ENCODE measurements around the gene IFT122. TPM values are rescaled to one million over a fixed set of nuclear protein-coding genes. Genes with fewer than 3 reads are reported as not detected.
"Not testable (repeated sequence)": the region's sequence is repeated elsewhere in the genome, so short reads cannot be mapped to it uniquely, and the experiment has no call there.

Gene IFT122
- total RNA-seq, 1 donor from 2014 or later: 42.3 TPM

DNA sequence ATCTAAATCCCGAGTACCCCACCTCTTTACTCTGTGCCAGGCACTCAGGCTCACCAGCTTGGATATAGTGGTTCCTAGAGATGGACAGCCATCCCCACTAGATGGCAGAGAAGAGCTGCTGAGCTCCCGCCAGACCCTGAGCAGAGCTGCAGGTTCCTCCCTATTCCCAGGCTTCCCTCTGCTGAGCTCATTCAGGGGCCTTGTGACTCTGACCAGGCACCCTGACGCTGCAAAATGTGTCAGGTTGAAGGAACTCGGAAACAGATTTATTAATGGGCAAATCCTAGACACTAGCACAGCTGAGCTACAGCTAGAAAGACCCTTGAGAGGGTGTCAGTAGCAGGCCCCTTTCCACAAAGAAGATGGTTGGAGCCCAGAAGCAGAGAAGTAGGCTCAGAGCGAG lies 50.2 kb downstream of the IFT122 start:
- H3K27me3 ChIP-seq (ENCODE audit: control insufficient read depth in 3 of 3, insufficient read depth in 3 of 3, low read length in 3 of 3): no peaks in the 10 kb centered on the region
- peaks cover 34 to 43% (median 37%) of the 10 kb centered on the region in 3 donors for H3K4me1 ChIP-seq (ENCODE audit: control insufficient read depth in 3 of 3, insufficient read depth in 3 of 3, low read length in 3 of 3)
- H3K27ac ChIP-seq (ENCODE audit: low read depth, low read length): peak overlapping the region; percentile 81
- no peaks in the 10 kb centered on the region for H3K9me3 ChIP-seq (ENCODE audit: control insufficient read depth in 3 of 3, low read length in 3 of 3)
- H3K4me3 ChIP-seq (ENCODE audit: low read length in 3 of 3): no peak overlapping the region
- peaks cover 0 to 7% (median 3%) of the 10 kb centered on the region in 3 donors for H3K36me3 ChIP-seq (ENCODE audit: control insufficient read depth in 3 of 3, insufficient read depth in 3 of 3, low read length in 3 of 3)
- peak overlapping the region; percentile 17 to 54 (median 23) for H3K9ac ChIP-seq (ENCODE audit: low read depth in 1 of 3, low read length in 3 of 3)

DNA sequence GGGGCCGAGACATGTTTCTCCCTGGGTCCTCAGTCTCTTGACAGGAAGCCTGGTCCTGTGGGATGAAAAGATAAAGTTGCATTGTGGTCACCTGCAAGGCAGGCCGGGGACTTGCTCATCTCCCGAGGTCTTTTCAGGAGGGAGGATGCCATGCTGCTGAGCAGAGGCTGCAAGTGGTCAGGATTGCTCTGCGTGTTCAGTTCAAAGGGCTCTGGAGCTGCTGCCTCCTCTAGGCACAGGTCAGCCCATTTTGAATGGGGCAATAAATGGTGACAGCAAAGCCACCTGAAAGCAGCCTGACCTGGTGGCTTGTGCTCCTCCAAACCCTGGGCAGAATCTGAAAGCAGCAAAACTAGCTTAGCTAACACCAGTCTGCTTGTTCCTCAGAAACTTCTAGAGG lies 51.1 kb downstream of the IFT122 start:
- not testable (repeated sequence) for H3K27me3 ChIP-seq (ENCODE audit: control insufficient read depth in 3 of 3, insufficient read depth in 3 of 3, low read length in 3 of 3); H3K36me3 ChIP-seq (ENCODE audit: control insufficient read depth in 3 of 3, insufficient read depth in 3 of 3, low read length in 3 of 3); H3K4me3 ChIP-seq (ENCODE audit: low read length in 3 of 3); H3K9me3 ChIP-seq (ENCODE audit: control insufficient read depth in 3 of 3, low read length in 3 of 3)
- peaks cover 28 to 35% (median 35%) of the 10 kb centered on the region in 3 donors for H3K4me1 ChIP-seq (ENCODE audit: control insufficient read depth in 3 of 3, insufficient read depth in 3 of 3, low read length in 3 of 3)
- H3K27ac ChIP-seq (ENCODE audit: low read depth, low read length): peak overlapping the region; percentile 81
- peak overlapping the region in 1 of 3 donors; percentile 17 for H3K9ac ChIP-seq (ENCODE audit: low read depth in 1 of 3, low read length in 3 of 3)

DNA sequence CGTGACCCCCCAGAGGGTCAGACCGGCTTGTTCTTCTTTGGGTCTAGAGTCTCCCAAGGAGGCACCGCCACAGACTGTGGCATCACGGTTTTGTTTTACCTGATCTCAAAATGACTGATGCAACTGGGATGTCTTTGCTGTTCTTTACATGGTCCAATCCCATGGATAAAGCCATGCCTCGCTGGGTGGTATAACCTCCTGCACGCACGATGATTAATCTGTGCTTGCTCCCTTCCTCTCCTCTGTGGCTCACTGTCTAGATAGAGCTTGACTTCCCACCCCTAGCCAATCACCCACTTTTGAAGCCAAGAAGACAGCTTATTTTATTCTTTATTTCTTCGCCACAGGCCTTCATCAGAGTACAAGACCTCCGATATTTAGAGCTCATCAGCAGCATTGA lies 51.8 kb downstream of the IFT122 start:
- Histone ChIP-seq H3K27me3 (ENCODE audit: control insufficient read depth in 3 of 3, insufficient read depth in 3 of 3, low read length in 3 of 3) (no peaks in the 10 kb centered on the region), H3K27ac (ENCODE audit: low read depth, low read length) (no peak overlapping the region), H3K9me3 (ENCODE audit: control insufficient read depth in 3 of 3, low read length in 3 of 3) (no peaks in the 10 kb centered on the region), H3K9ac (ENCODE audit: low read depth in 1 of 3, low read length in 3 of 3) (no peak overlapping the region), H3K4me1 (ENCODE audit: control insufficient read depth in 3 of 3, insufficient read depth in 3 of 3, low read length in 3 of 3) (peaks cover 21 to 28% (median 28%) of the 10 kb centered on the region in 3 donors), H3K36me3 (ENCODE audit: control insufficient read depth in 3 of 3, insufficient read depth in 3 of 3, low read length in 3 of 3) (peaks cover 0 to 7% (median 3%) of the 10 kb centered on the region in 3 donors), H3K4me3 (ENCODE audit: low read length in 3 of 3) (no peak overlapping the region)

DNA sequence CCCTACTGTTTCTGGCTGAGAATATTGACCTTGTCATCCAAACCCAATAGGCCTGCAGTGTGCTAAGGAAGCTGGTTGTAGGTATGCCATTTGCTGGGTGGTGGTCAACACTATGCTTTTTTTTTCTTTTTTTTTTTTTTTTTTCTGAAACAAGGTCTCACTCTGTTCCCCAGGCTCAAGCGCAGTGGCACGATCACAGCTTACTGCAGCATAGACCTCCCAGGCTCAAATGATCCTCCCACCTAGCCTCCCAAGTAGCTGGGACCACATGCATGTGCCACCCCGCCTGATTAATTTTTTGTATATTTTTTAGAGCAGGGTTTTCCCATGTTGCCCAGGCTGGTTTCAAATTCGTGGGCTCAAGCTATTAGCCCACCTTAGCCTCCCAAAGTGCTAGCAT lies 52.7 kb downstream of the IFT122 start:
- no peak overlapping the region for H3K9ac ChIP-seq (ENCODE audit: low read depth in 1 of 3, low read length in 3 of 3)
- no peaks in the 10 kb centered on the region for H3K27me3 ChIP-seq (ENCODE audit: control insufficient read depth in 3 of 3, insufficient read depth in 3 of 3, low read length in 3 of 3)
- H3K4me3 ChIP-seq (ENCODE audit: low read length in 3 of 3): no peak overlapping the region
- peaks cover 12 to 20% (median 19%) of the 10 kb centered on the region in 3 donors for H3K4me1 ChIP-seq (ENCODE audit: control insufficient read depth in 3 of 3, insufficient read depth in 3 of 3, low read length in 3 of 3)
- no peak overlapping the region for H3K27ac ChIP-seq (ENCODE audit: low read depth, low read length)
- H3K36me3 ChIP-seq (ENCODE audit: control insufficient read depth in 3 of 3, insufficient read depth in 3 of 3, low read length in 3 of 3): peaks cover 0 to 7% (median 3%) of the 10 kb centered on the region in 3 donors
- H3K9me3 ChIP-seq (ENCODE audit: control insufficient read depth in 3 of 3, low read length in 3 of 3): no peaks in the 10 kb centered on the region

DNA sequence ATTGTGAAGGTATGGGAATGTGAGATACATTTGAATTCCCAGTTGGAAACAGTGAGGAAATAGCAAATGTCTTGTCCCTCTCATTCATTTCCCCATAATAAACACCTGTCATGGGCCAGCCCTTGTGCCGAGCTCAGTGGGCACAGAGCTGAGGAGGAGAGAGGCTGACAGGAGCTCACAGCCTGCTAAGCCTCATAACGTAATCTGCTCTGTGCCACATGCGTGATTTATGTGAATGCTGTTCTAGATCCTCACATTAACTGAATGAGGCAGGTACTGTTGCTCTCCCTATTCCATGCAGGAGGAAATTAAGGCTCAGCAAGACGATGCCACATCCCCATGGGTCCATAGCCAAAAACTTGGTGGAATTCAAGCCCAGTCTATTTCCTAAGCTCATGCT lies 53.2 kb downstream of the IFT122 start:
- no peak overlapping the region for H3K4me3 ChIP-seq (ENCODE audit: low read length in 3 of 3)

DNA sequence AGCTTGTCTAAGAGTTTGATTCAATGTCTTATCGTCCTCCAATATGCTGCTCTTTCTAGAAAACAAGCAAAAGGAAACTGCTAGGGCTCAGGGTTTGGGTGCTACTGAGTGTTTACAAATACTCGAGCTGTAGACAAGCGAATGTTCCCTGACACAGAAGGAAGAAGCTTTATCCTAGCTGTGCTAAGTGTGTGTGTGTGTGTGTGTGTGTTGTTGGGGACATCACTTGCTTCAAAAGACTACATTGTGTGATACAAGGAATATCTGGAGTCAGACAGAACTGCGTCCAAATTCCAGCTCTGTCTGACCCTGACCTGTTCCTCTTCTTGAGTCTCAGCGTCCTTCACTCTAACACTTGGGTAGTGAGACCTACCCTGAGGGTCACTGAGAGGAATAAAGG lies 54.5 kb downstream of the IFT122 start:
- H3K4me3 ChIP-seq (ENCODE audit: low read length in 3 of 3); H3K27me3 ChIP-seq (ENCODE audit: control insufficient read depth in 3 of 3, insufficient read depth in 3 of 3, low read length in 3 of 3); H3K9ac ChIP-seq (ENCODE audit: low read depth in 1 of 3, low read length in 3 of 3); H3K36me3 ChIP-seq (ENCODE audit: control insufficient read depth in 3 of 3, insufficient read depth in 3 of 3, low read length in 3 of 3); H3K9me3 ChIP-seq (ENCODE audit: control insufficient read depth in 3 of 3, low read length in 3 of 3): not testable (repeated sequence)
- Histone ChIP-seq H3K4me1 (ENCODE audit: control insufficient read depth in 3 of 3, insufficient read depth in 3 of 3, low read length in 3 of 3) (peaks cover 7 to 18% (median 14%) of the 10 kb centered on the region in 3 donors), H3K27ac (ENCODE audit: low read depth, low read length) (peak overlapping the region; percentile 75)

More for the DNA sequence above, 53.2 kb downstream of the IFT122 start:
- Histone ChIP-seq H3K4me1 (ENCODE audit: control insufficient read depth in 3 of 3, insufficient read depth in 3 of 3, low read length in 3 of 3) (peaks cover 7 to 17% (median 16%) of the 10 kb centered on the region in 3 donors), H3K36me3 (ENCODE audit: control insufficient read depth in 3 of 3, insufficient read depth in 3 of 3, low read length in 3 of 3) (peaks cover 0 to 7% (median 3%) of the 10 kb centered on the region in 3 donors), H3K27ac (ENCODE audit: low read depth, low read length) (no peak overlapping the region), H3K9ac (ENCODE audit: low read depth in 1 of 3, low read length in 3 of 3) (no peak overlapping the region), H3K9me3 (ENCODE audit: control insufficient read depth in 3 of 3, low read length in 3 of 3) (no peaks in the 10 kb centered on the region), H3K27me3 (ENCODE audit: control insufficient read depth in 3 of 3, insufficient read depth in 3 of 3, low read length in 3 of 3) (no peaks in the 10 kb centered on the region)

DNA sequence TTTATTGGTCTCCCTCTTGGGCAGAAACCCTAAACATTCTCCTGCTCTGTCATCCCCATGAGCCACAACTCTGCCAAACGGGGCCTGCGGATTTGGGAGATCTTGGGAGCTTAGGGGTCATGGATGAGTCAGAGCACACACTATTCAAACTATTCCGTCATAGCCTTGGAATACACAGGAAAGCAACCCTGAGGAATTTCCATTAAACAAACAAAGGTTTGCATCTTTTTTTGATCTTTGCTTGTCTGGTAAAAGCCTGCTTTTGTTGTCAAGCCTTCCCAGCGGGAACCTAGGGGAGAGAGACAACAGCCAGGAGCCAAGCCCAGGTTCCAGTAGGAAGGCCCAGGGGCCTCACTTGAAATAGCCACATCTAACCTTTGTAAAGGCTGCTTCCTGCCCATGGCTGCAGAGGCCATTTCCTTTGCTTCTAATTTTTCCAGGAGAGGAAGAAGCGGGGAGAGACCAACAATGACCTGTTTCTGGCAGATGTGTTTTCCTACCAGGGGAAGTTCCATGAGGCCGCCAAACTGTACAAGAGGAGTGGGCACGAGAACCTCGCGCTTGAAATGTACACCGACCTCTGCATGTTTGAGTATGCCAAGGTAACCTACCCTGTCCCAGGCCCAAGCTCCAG lies 55.1 kb downstream of the IFT122 start:
- H3K27me3 ChIP-seq (ENCODE audit: control insufficient read depth in 3 of 3, insufficient read depth in 3 of 3, low read length in 3 of 3); H3K36me3 ChIP-seq (ENCODE audit: control insufficient read depth in 3 of 3, insufficient read depth in 3 of 3, low read length in 3 of 3); H3K9me3 ChIP-seq (ENCODE audit: control insufficient read depth in 3 of 3, low read length in 3 of 3); H3K4me3 ChIP-seq (ENCODE audit: low read length in 3 of 3); H3K9ac ChIP-seq (ENCODE audit: low read depth in 1 of 3, low read length in 3 of 3): not testable (repeated sequence)
- H3K27ac ChIP-seq (ENCODE audit: low read depth, low read length): peak overlapping the region; percentile 75
- peaks cover 7 to 20% (median 12%) of the 10 kb centered on the region in 3 donors for H3K4me1 ChIP-seq (ENCODE audit: control insufficient read depth in 3 of 3, insufficient read depth in 3 of 3, low read length in 3 of 3)

DNA sequence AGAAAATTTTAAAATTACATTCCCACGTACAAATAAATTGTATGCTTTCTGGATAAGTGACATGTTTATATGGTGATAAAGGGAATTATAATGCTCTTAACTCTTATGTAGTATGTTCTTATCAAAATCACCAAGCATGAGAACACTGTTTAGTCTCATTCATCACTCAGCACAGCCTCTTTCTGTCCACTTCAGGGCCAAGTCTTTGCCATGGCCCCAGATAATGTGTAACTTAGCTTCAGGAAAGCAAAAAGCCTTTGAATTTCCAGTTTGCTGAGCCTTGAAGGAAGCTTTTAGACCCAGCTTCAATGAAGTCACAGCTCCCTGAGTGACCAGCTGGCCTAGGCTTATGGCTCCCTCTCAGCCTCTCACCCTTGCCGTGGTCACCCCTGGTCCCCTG lies 57.9 kb downstream of the IFT122 start:
- not testable (repeated sequence) for H3K27me3 ChIP-seq (ENCODE audit: control insufficient read depth in 3 of 3, insufficient read depth in 3 of 3, low read length in 3 of 3); H3K27ac ChIP-seq (ENCODE audit: low read depth, low read length); H3K9me3 ChIP-seq (ENCODE audit: control insufficient read depth in 3 of 3, low read length in 3 of 3); H3K4me3 ChIP-seq (ENCODE audit: low read length in 3 of 3)
- Histone ChIP-seq H3K4me1 (ENCODE audit: control insufficient read depth in 3 of 3, insufficient read depth in 3 of 3, low read length in 3 of 3) (peaks cover 14 to 34% (median 15%) of the 10 kb centered on the region in 3 donors), H3K9ac (ENCODE audit: low read depth in 1 of 3, low read length in 3 of 3) (peak overlapping the region in 1 of 3 donors; percentile 43), H3K36me3 (ENCODE audit: control insufficient read depth in 3 of 3, insufficient read depth in 3 of 3, low read length in 3 of 3) (peaks cover 0 to 14% (median 5%) of the 10 kb centered on the region in 3 donors)

DNA sequence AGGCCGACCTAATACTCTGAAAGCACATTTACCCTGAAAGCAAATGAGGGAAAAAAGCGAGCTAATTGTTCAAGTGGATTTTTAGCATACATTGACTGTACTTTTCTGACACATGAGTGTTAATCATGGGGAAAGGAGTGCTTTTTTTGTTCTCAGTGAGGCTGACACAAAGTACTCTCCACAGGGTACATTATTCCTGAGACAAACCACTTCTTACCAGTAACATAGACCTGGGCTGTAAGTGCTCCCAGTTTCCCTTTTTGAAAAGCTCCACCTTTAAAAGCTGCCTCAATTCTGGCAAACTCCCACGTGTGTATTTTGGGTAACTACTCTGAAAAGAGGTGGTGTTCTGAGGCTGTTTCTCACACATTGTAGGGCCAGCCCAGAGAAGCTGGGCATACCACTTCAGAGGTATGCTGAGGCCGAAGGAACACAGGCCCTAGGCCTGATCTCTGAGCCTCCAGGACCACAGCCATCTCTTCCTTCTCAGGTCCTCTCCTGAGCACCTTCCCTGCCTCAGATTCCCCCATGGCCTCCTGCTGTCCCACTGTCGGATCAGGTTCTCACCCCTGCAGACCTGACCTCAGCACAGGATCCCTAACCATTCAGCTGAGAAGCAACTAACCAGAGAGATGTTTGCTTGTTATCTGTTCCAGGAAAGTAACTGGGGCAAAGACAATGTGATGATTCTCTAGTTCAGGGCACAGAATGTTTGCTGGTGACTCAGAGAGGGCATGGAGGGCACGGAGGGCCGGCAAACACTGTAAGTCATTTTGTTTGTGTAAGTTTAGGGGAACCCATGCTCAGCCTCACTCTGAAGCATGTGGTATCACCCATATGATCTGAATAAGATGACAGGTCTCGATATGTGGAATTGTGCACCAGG lies 58.8 kb downstream of the IFT122 start:
- H3K9me3 ChIP-seq (ENCODE audit: control insufficient read depth in 3 of 3, low read length in 3 of 3); H3K9ac ChIP-seq (ENCODE audit: low read depth in 1 of 3, low read length in 3 of 3); H3K4me3 ChIP-seq (ENCODE audit: low read length in 3 of 3); H3K27ac ChIP-seq (ENCODE audit: low read depth, low read length); H3K27me3 ChIP-seq (ENCODE audit: control insufficient read depth in 3 of 3, insufficient read depth in 3 of 3, low read length in 3 of 3): not testable (repeated sequence)
- peaks cover 19 to 41% (median 24%) of the 10 kb centered on the region in 3 donors for H3K4me1 ChIP-seq (ENCODE audit: control insufficient read depth in 3 of 3, insufficient read depth in 3 of 3, low read length in 3 of 3)
- peaks cover 0 to 16% (median 5%) of the 10 kb centered on the region in 3 donors for H3K36me3 ChIP-seq (ENCODE audit: control insufficient read depth in 3 of 3, insufficient read depth in 3 of 3, low read length in 3 of 3)
